Common myeloid progenitor, CD34-positive (primary cell): ENCODE results near the gene LMF1.
"Not testable (repeated sequence)": the region's sequence is repeated elsewhere in the genome, so short reads cannot be mapped to it uniquely, and the experiment has no call there.

Experiments
- CTCF ChIA-PET: fragments of 350-600 bp; sonication (Branson Sonifier 250); formaldehyde crosslinking; loops from one replicate; lab custom pipeline; 2021; ENCODE audit warnings: antibody characterized with exemption; lab: Charles Lee
- POLR2A ChIA-PET: fragments of 350-600 bp; sonication (Branson Sonifier 250); formaldehyde crosslinking; loops from one replicate; lab custom pipeline; 2021; ENCODE audit warnings: antibody characterized with exemption; lab: Charles Lee
- DNase-seq, 3 donors: peaks; one replicate each; pipeline versions ENCODE4 v3.0.0 to v3.0.0-alpha.2; 2013
- H3K27ac ChIP-seq, 2 experiments: 1 replicate in 1 of 2; 2 replicates in 1 of 2; pipeline ENCODE4 v1.7.0; 2013; ENCODE audit warnings: inconsistent platforms in 2 of 2, low read length in 2 of 2, mild to moderate bottlenecking in 2 of 2, low read depth in 1 of 2, moderate library complexity in 1 of 2; ENCODE audit not compliant: severe bottlenecking in 2 of 2, insufficient read depth in 1 of 2, poor library complexity in 1 of 2
- H3K27me3 ChIP-seq, 5 experiments: replicated peaks in 2 of 5; 1 replicate in 3 of 5; 2 replicates in 2 of 5; pipeline versions ENCODE4 v1.6.1 to v1.7.0; 2013; ENCODE audit warnings: low read length in 4 of 5, mild to moderate bottlenecking in 2 of 5, moderate library complexity in 2 of 5, inconsistent platforms in 1 of 5; ENCODE audit not compliant: insufficient read depth in 5 of 5, control insufficient read depth in 4 of 5
- H3K36me3 ChIP-seq, 4 experiments: 1 replicate in 2 of 4; 2 replicates in 2 of 4; pipeline versions ENCODE4 v1.6.1 to v1.7.0; 2013; ENCODE audit warnings: low read length in 3 of 4, control low read depth in 1 of 4, mild to moderate bottlenecking in 1 of 4; ENCODE audit not compliant: control insufficient read depth in 4 of 4, insufficient read depth in 4 of 4
- H3K4me1 ChIP-seq, 4 experiments: 1 replicate in 3 of 4; 2 replicates in 1 of 4; pipeline versions ENCODE4 v1.6.1 to v1.7.1; 2013; ENCODE audit warnings: low read length in 3 of 4, mild to moderate bottlenecking in 3 of 4, control low read depth in 1 of 4, inconsistent platforms in 1 of 4, moderate library complexity in 1 of 4; ENCODE audit not compliant: control insufficient read depth in 4 of 4, insufficient read depth in 4 of 4; ENCODE audit errors: control extremely low read depth in 1 of 4
- H3K4me3 ChIP-seq, 7 experiments: 1 replicate in 4 of 7; 2 replicates in 3 of 7; pipeline versions ENCODE4 v1.5.1 to v1.7.0; 2013; ENCODE audit warnings: mild to moderate bottlenecking in 7 of 7, low read length in 6 of 7, moderate library complexity in 6 of 7, inconsistent platforms in 2 of 7, low read depth in 2 of 7, control low read depth in 1 of 7; ENCODE audit not compliant: insufficient read depth in 4 of 7, control insufficient read depth in 1 of 7; ENCODE audit errors: extremely low read depth in 1 of 7
- H3K9me3 ChIP-seq, 5 experiments: 1 replicate in 4 of 5; 2 replicates in 1 of 5; pipeline versions ENCODE4 v1.6.1 to v1.7.1; 2013; ENCODE audit warnings: low read length in 4 of 5, mild to moderate bottlenecking in 2 of 5, inconsistent platforms in 1 of 5, low read depth in 1 of 5, moderate library complexity in 1 of 5; ENCODE audit not compliant: control insufficient read depth in 4 of 5, insufficient read depth in 2 of 5; ENCODE audit errors: control extremely low read depth in 1 of 5
- WGBS: methylation state at CpG from one replicate; pipeline ENCODE4 v1.1.5; 2013; ENCODE audit not compliant: insufficient coverage; 5-methylcytosine and 5-hydroxymethylcytosine counted together

The LMF1 gene

DNA sequence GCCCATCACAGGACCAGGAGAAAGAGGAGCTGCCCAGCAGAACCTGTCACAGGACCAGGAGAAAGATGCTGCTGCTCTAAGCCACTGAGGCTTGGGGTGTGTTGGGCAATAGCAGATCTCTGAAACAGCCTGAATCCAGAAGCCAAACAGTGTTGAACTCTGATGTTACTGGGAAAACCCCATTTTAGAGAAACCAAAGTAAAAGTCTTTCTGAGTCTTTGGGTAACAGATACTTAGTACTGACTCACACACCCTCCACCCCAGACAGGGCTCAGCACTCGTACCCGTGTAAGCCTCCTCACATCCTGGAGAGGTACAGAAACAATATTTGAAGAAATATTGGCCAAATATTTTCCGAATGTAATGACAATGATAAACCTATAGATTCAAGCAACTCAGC, 87.4 kb downstream of the LMF1 start:
- no peak for DNase-seq

DNA sequence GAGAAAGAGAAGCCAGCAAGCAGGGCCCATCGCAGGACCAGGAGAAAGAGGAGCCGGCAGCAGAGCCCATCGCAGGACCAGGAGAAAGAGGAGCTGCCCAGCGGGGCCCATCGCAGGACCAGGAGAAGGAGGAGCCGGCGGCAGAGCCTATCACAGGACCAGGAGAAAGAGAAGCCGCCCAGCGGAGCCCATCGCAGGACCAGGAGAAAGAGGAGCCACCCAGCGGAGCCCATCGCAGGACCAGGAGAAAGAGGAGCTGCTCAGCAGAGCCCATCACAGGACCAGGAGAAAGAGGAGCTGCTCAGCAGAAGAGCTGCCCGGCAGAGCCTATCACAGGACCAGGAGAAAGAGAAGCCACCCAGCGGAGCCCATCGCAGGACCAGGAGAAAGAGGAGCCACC, 88.1 kb downstream of the LMF1 start:
- H3K36me3 ChIP-seq = peaks cover 0 to 23% (median 4%) of the 10 kb centered on the region in 4 experiments
- 98% methylated on average over 13 of the region's 15 CpGs for WGBS
- not testable (repeated sequence) for H3K4me1 ChIP-seq, DNase-seq, H3K4me3 ChIP-seq, H3K27ac ChIP-seq, H3K27me3 ChIP-seq
- ChIA-PET POLR2A (interaction anchor here (0.6 kb wide), 1 partner anchor 1001 kb away, joined by 3 read pairs; no protein-coding TSS in a partner anchor), CTCF (interaction anchor here (0.7 to 1.3 kb wide), 2 partner anchors 19 to 54 kb away, joined by 3 to 5 read pairs; no protein-coding TSS in a partner anchor)
- peaks cover 6 to 30% (median 15%) of the 10 kb centered on the region in 5 experiments for H3K9me3 ChIP-seq

More for the DNA sequence above, 87.4 kb downstream of the LMF1 start:
- Histone ChIP-seq H3K27me3 (no peaks in the 10 kb centered on the region), H3K36me3 (peaks cover 0 to 27% (median 4%) of the 10 kb centered on the region in 4 experiments), H3K9me3 (peaks cover 6 to 30% (median 15%) of the 10 kb centered on the region in 5 experiments), H3K27ac (no peak overlapping the region), H3K4me1 (no peaks in the 10 kb centered on the region), H3K4me3 (no peak overlapping the region)
- POLR2A ChIA-PET = no interaction called here
- CTCF ChIA-PET = no interaction called here
- 100% methylated on average over 1 of the region's 3 CpGs for WGBS

DNA sequence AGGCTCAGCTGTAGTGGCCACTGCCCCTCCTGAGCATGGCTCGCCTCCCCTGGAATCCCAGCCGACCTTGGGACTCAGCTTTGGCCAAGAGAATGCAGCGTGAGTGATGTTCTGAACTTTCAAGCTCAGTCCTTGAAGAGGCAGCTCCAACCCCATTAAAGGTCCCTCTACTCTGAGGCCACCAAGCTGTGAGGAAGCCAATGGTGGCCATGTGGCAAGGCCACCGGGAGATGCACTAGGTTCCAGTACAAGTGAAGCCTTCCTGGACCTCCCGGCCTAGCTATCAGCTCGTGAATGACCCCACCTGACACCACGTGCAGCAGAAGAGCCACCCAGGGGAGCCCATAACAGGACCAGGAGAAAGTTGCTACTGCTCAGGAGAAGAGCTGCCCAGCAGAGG, 88.5 kb downstream of the LMF1 start:
- DNase-seq = no peak
- 95% methylated on average over 7 of the region's 7 CpGs for WGBS
- POLR2A ChIA-PET = interaction anchor here (0.6 kb wide), 1 partner anchor 1001 kb away, joined by 3 read pairs; no protein-coding TSS in a partner anchor
- Histone ChIP-seq H3K27me3 (no peaks in the 10 kb centered on the region), H3K9me3 (peaks cover 6 to 30% (median 15%) of the 10 kb centered on the region in 5 experiments), H3K27ac (no peak overlapping the region), H3K4me1 (no peaks in the 10 kb centered on the region), H3K36me3 (peaks cover 0 to 18% (median 4%) of the 10 kb centered on the region in 4 experiments), H3K4me3 (no peak overlapping the region)
- CTCF ChIA-PET = interaction anchor here (0.7 to 1.3 kb wide), 2 partner anchors 18 to 54 kb away, joined by 3 to 5 read pairs; no protein-coding TSS in a partner anchor

DNA sequence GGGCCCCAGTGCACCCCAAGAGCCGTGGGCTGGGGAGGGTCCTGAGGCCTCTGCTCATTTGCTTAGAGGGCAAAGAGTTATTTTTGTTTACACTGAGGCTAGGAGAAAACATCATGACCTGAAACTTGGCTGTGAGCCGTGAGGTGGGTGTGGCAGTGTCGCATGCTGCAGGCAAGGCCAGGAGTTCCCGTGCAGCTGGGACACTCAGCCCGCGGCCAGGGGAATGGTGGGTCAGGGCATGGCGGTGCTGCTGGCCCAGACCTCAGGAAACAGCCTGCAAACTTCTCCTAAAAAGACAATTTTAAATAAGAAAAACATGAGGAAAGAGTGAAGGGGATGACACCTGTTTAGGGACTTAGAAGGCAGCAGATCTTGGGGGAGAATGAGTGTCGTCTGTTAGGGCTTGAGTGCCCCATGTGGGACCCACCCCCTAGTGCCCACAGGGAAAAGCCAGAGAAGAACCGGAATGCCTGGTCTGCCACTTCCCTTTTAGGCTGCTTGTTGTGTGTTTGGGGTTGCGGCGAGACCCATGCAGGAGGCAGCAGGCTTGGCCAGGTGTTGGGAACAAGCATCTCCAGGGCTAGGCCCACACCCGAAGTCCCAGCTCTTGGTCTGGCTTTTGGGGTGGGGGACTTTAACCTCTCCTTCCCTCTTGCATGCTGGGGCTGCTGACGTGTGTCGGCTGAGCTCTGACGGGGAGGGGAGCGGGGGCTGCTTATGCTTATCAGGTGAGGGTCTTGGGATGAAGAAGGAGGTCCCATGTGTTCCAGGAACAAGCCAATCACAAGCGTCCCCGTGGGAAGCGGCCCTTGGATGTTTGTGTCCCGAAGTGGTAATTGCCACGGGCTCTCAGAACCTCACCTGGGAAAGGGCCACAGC, 89.3 kb downstream of the LMF1 start:
- Histone ChIP-seq H3K4me1 (no peaks in the 10 kb centered on the region), H3K4me3 (no peak overlapping the region), H3K27me3 (no peaks in the 10 kb centered on the region), H3K27ac (no peak overlapping the region), H3K36me3 (peaks cover 0 to 18% (median 5%) of the 10 kb centered on the region in 4 experiments), H3K9me3 (peaks cover 6 to 30% (median 15%) of the 10 kb centered on the region in 5 experiments)
- CTCF ChIA-PET = interaction anchor here (1.3 kb wide), 1 partner anchor 18 kb away, joined by 3 read pairs; no protein-coding TSS in a partner anchor
- DNase-seq = no peak
- WGBS = 97% methylated on average over 18 of the region's 21 CpGs
- POLR2A ChIA-PET = no interaction called here

DNA sequence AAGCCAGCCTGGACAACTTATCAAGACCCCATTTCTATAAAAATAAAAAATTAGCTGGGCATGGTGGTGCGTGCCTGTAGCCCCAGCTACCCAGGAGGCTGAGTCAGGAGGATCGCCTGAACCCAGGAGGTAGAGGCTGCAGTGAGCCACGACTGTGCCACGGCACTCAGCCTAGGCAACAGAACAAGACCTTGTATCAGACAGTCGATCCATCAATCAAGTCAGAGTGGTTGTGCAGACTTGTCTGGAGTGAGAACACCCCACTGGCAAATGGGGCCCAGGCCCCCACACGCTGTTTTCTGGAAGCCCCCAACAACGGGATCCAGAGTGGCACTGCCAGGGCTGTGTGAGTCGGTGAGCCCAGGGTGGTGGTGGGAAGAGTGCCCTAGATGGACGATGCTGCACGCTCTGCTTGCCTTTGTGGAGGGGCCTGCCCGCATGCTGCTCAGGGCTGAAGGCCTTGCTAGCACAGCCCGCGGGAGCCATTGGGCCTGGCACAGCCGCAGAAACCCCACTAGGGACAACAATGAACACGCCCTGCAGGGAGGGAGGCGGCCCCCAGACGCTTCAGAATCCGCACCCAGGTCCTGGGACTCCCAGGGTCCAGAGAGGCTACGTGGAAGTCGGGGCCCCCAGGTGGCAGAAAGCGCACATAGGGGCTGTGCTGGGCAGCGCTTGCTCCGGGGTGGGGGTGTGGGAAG, 90.2 kb downstream of the LMF1 start:
- ChIA-PET CTCF (no interaction called here), POLR2A (no interaction called here)

DNA sequence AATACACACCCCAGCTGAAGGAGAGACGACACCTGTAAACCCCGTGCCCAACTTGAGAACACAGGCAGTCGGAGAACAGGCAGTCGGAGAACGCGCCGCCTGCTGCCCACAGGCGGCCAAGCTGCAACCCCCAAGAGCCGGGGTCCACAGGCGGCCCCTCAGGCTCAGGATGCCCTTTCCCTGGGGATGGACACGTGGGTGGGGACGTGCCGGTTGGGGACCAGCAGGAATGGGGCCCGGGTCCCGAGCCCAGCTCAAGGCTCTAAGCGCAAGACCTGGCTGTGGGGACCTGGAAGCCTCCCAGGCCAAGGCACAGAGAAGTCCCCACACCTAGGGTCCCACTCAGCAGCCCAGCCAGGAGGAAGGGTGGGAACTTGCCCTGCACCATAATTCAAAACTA, 90.8 kb downstream of the LMF1 start:
- Histone ChIP-seq H3K27ac (no peak overlapping the region), H3K27me3 (no peaks in the 10 kb centered on the region), H3K4me3 (no peak overlapping the region), H3K36me3 (peaks cover 0 to 17% (median 7%) of the 10 kb centered on the region in 4 experiments), H3K9me3 (peaks cover 3 to 19% (median 10%) of the 10 kb centered on the region in 5 experiments), H3K4me1 (no peaks in the 10 kb centered on the region)
- DNase-seq = no peak
- 98% methylated on average over 16 of the region's 16 CpGs for WGBS
- POLR2A ChIA-PET = no interaction called here
- CTCF ChIA-PET = no interaction called here

More for the DNA sequence above, 90.2 kb downstream of the LMF1 start:
- Histone ChIP-seq H3K27ac (no peak overlapping the region), H3K4me3 (no peak overlapping the region), H3K9me3 (peaks cover 6 to 25% (median 15%) of the 10 kb centered on the region in 5 experiments), H3K4me1 (no peaks in the 10 kb centered on the region), H3K27me3 (no peaks in the 10 kb centered on the region), H3K36me3 (peaks cover 0 to 22% (median 6%) of the 10 kb centered on the region in 4 experiments)
- no peak for DNase-seq
- 98% methylated on average over 22 of the region's 23 CpGs for WGBS
